ENCODE measurements around the gene FURIN. TPM values are rescaled to one million over a fixed set of nuclear protein-coding genes. Genes with fewer than 3 reads are reported as not detected.

Gene FURIN
- total and polyA plus RNA-seq, 9 of the 15 experiments (the other 6 are each of a cell fraction or from before 2014, with no cell fraction given): 0.92 to 99.9 (median 34.8) TPM

- TF ChIP-seq EP300 (IDR thresholded peaks at IDR 0.05; ENCODE audit: low read length) (peak; percentile 20; the same call in 1 of the 2 replicates), PHTF2 (CRISPR knock-in tag; IDR thresholded peaks at IDR 0.05) (no peak), FOSL1 (tag; conservative IDR thresholded peaks at IDR 0.05) (peak; percentile 82), ZNF780A (CRISPR knock-in tag; IDR thresholded peaks at IDR 0.05) (no peak), KAT7 (CRISPR knock-in tag; IDR thresholded peaks at IDR 0.05; ENCODE audit: borderline replicate concordance) (peak; percentile 40; the same call in 1 of the 2 replicates), EWSR1 (IDR thresholded peaks at IDR 0.05; ENCODE audit: borderline replicate concordance, low read depth, partially characterized antibody) (no peak), MAFF (IDR thresholded peaks at IDR 0.05; ENCODE audit: low read length) (no peak), ESRRA (IDR thresholded peaks at IDR 0.05; ENCODE audit: borderline replicate concordance, low read depth) (no peak), KAT8 (IDR thresholded peaks at IDR 0.05; ENCODE audit: low read depth) (no peak), ZKSCAN3 (CRISPR knock-in tag; IDR thresholded peaks at IDR 0.05) (no peak), CTBP1 (IDR thresholded peaks at IDR 0.05; ENCODE audit: borderline replicate concordance) (no peak), ELF4 (CRISPR knock-in tag; IDR thresholded peaks at IDR 0.05) (no peak), JUND (IDR thresholded peaks at IDR 0.05; ENCODE audit: borderline replicate concordance, low read depth, low read length) (peak; percentile 88), JUND (tag; IDR thresholded peaks at IDR 0.05; ENCODE audit: borderline replicate concordance, low read depth, low read length) (peak; percentile 78; the same call in 1 of the 3 replicates), ZNF316 (IDR thresholded peaks at IDR 0.05) (0 out of 2 replicates have a peak, but pooled peaks have one; percentile 4), TCFL5 (CRISPR knock-in tag; conservative IDR thresholded peaks at IDR 0.05) (no peak), ID3 (CRISPR knock-in tag; IDR thresholded peaks at IDR 0.05) (no peak), ID3 (tag; IDR thresholded peaks at IDR 0.05) (0 out of 2 replicates have a peak, but pooled peaks have one; percentile 16), AFF1 (IDR thresholded peaks at IDR 0.05; ENCODE audit: low read depth in 1 of 2, partially characterized antibody in 2 of 2) (peak in 1 of 2 experiments; percentile 33), TAF1 (IDR thresholded peaks at IDR 0.05; ENCODE audit: control insufficient read depth, extremely low read depth, insufficient read depth, low read length, severe bottlenecking) (peak; percentile 24), FOXA3 (CRISPR knock-in tag; conservative IDR thresholded peaks at IDR 0.05 in 1 of 2, IDR thresholded peaks at IDR 0.05 in 1 of 2) (no peak)
- TF ChIP-seq, protein P1, sequence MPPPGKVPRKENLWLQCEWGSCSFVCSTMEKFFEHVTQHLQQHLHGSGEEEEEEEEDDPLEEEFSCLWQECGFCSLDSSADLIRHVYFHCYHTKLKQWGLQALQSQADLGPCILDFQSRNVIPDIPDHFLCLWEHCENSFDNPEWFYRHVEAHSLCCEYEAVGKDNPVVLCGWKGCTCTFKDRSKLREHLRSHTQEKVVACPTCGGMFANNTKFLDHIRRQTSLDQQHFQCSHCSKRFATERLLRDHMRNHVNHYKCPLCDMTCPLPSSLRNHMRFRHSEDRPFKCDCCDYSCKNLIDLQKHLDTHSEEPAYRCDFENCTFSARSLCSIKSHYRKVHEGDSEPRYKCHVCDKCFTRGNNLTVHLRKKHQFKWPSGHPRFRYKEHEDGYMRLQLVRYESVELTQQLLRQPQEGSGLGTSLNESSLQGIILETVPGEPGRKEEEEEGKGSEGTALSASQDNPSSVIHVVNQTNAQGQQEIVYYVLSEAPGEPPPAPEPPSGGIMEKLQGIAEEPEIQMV (tag; conservative IDR thresholded peaks at IDR 0.05; ENCODE audit: low read depth): 0 out of 2 replicates have a peak, but pooled peaks have one; percentile 41
These were observed 4.2 kb downstream of the FURIN start (continued) for GRCh38 chr15:90872486-90873184.

Measured in K562 (cell line).